GM18873 (cell line): ENCODE results near the gene ITM2B.

Experiments
- ATAC-seq: cut with Tn5 transposase; IDR thresholded peaks from one replicate; pipeline ENCODE4 v1.9.1; 2021; ENCODE audit warnings: mild to moderate bottlenecking, moderate library complexity, moderate number of reproducible peaks; ENCODE audit not compliant: unreplicated experiment, low FRiP score

Gene ITM2B

DNA sequence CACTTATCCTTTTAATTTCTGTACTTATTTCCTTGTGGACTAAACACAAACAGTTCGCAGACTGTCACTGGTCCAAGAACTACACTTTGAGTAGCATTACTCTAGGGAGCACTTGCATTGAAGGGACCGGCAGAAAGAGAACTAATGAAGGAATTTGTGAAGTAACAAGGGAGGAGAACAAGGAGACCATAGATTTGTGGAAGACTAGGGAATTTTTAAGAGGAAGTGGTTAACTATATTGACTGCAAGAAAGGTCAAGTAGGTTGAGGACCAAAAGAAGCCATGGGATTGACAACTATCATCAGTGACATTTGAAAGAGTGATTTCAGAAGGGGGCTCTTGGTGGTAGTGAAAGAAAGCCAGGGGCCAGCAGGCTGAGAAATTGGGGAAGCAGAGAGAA, 66.6 kb downstream of the ITM2B start:
- ATAC-seq = no peak

GRCh38 chr13:48302871-48303358, 69.9 kb downstream of the ITM2B start:
- no peak for ATAC-seq

GRCh38 chr13:48303359-48304142, 70.5 kb downstream of the ITM2B start, which contains the start of gene RB1:
Gene RB1 (plus strand): TSS chr13:48303751. CDS start chr13:48303913, 162 bp downstream.
- peak; percentile 60 for ATAC-seq

- peak; percentile 65 for ATAC-seq
These were observed 71.3 kb downstream of the ITM2B start for GRCh38 chr13:48304143-48304876.

GRCh38 chr13:48311223-48311622, 78.2 kb downstream of the ITM2B start:
- ATAC-seq = no peak

DNA sequence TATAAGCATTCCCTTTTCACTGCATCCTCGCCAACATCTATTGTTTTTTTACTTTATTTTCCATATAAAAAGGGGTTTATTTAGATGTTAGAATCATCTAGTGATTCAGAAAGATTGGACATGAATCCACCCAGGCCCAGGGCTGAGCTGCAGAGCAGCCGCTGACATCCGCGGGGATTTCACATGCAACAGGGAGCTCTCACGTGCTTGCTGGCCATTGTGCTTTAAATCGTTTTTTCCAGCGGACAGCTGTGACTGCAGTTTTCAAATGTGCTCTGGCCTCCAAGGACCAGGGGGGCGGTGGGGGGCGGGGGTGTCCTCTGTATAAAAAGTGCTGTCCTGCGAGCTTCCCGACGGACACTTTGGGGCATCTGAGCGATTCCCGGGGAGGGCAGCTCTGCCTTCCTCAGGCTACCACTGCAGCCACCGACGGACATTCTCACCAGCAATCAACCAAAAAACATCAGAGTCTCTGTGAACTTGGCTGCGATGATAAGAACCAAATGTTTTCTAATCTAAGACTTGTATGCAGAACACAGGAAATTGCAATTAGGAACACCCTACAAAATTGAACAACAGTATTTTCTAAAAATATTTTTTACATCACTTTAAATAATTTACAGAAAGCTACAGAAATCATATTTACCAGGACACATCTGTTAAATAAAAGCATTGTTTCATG, 83.1 kb downstream of the ITM2B start:
- ATAC-seq = no peak

- no peak for ATAC-seq
These were observed 84.0 kb downstream of the ITM2B start for GRCh38 chr13:48316826-48317510.

DNA sequence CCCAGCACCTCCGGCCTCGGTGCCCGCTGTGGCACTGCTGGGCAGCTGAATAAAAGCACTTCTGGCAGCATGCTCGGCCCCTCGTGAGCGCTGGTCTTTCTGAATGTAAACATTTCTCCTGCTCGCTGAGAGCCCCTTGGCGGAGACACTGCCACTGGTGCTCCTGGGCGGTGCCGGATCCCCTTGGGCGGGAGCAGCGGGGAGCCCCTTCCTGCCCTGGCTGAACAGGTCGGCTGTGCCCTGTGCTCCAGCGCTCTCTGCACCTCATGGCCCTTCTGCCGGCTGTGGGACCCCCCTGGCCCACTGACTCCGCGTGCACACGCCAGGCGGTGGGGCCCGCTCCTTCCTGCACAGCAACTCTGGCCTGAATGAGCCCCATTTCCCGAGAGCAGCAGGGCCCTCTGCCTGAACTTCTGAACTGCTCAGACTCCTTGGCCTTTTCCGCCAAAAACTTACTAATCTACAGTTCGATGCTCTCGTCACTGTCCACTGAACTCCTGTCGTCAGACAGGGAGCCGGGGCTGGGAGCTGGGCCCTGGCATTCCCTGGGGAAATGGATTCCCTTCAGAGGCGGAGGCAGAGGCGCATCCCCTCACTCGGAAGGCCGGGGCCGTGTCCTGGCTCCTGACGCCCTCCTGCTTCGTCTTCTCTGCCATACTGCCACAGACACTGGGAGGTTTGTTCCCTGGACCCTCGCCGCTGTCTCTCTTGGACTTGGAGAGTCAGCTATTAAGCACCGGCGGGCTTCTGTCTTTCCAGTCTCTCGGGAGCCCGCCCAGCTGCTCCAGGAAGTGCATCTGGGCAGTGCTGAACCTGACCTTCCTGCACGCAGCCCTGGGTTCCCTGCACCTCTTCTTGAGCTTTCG, 84.7 kb downstream of the ITM2B start:
- no peak for ATAC-seq

- ATAC-seq = no peak
These were observed 85.4 kb downstream of the ITM2B start for GRCh38 chr13:48318377-48318811.

DNA sequence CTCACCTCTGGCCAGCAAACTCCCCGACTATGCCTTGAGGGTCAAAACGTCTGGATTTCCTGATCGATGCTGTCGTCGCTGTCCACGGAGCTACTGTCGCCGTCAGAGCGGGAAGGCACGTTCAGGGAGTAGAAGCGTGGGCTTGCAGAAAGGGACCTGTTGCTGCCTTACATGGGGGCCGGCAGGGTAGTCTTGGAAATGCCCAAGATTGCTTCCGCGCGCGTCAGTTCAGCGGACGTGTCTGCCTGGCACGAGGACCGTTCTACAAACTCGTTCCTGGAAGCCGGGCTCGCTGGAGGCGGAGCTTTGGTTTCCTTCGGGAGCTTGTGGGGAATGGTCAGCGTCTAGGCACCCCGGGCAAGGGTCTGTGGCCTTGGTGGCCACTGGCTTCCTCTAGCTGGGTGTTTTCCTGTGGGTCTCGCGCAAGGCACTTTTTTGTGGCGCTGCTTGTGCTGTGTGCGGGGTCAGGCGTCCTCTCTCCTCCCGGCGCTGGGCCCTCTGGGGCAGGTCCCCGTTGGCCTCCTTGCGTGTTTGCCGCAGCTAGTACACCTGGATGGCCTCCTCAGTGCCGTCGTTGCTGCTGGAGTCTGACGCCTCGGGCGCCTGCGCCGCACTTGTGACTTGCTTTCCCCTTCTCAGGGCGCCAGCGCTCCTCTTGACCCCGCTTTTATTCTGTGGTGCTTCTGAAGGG, 86.0 kb downstream of the ITM2B start:
- ATAC-seq = no peak
